ENCODE results near the gene SERINC2. TPM values are rescaled to one million over a fixed set of nuclear protein-coding genes. Genes with fewer than 3 reads are reported as not detected.
A peak's percentile ranks its signal among the peaks of the same experiment; 100 is the strongest.

Gene SERINC2
- total and polyA plus RNA-seq, 8 donors, result 12.3 to 114 (median 66.0) TPM

DNA sequence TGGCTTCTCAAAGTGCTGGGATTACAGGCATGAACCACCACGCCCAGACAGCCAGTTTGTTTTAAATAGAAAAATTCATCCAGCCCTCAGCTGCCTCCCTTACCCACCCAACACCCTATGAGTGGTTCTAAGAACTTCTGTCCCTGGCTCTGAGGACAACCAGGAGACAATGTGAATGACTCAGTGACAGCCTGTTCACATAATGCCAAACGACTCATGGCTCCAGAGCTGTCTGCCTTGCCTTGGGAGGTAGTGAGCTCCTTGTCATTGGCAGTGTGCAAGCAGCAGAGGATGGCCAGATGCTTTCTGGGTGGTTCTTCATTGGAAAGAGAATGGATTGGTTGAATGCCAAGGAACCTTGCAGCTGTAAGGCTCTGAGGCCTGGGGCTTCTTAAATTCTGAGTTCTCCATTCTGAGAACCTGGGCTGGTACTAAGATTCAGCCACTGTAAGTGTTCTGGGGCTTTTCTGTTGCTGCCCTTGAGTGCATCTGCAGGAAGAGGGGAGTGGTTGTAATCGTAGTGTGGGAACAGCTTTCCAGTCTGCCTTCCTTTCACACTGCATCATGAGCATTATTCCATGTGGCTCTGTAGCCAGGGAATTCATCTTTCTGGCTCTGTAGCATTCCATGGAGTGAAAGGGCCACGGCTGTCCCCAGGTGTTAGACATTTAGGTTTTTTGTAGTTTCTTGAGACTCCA, 5.8 kb downstream of the SERINC2 start:
- peaks cover 0 to 5% (median 0%) of the 10 kb centered on the region in 3 donors for H3K27me3 ChIP-seq
- no peaks in the 10 kb centered on the region for H3K9me3 ChIP-seq
- no peak for DNase-seq
- H3K27ac ChIP-seq, result no peak overlapping the region
- TF ChIP-seq, protein P1, sequence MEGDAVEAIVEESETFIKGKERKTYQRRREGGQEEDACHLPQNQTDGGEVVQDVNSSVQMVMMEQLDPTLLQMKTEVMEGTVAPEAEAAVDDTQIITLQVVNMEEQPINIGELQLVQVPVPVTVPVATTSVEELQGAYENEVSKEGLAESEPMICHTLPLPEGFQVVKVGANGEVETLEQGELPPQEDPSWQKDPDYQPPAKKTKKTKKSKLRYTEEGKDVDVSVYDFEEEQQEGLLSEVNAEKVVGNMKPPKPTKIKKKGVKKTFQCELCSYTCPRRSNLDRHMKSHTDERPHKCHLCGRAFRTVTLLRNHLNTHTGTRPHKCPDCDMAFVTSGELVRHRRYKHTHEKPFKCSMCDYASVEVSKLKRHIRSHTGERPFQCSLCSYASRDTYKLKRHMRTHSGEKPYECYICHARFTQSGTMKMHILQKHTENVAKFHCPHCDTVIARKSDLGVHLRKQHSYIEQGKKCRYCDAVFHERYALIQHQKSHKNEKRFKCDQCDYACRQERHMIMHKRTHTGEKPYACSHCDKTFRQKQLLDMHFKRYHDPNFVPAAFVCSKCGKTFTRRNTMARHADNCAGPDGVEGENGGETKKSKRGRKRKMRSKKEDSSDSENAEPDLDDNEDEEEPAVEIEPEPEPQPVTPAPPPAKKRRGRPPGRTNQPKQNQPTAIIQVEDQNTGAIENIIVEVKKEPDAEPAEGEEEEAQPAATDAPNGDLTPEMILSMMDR (IDR thresholded peaks at IDR 0.05), result no peak
- TF ChIP-seq POLR2AphosphoS5 (IDR thresholded peaks at IDR 0.05) (no peak), EP300 (IDR thresholded peaks at IDR 0.05) (no peak), POLR2A (IDR thresholded peaks at IDR 0.05) (no peak)
- H3K4me1 ChIP-seq, result peaks cover 4 to 58% (median 29%) of the 10 kb centered on the region in 4 donors
- no peak overlapping the region for H3K4me3 ChIP-seq
- WGBS, 5 donors, result 65 to 75% (median 69%) methylated on average over 4 of the region's 4 CpGs
- intact Hi-C loops (cut with DNase I; ENCODE audit: low total_unique reads), result no loop called here
- H3K36me3 ChIP-seq, result no peaks in the 10 kb centered on the region

DNA sequence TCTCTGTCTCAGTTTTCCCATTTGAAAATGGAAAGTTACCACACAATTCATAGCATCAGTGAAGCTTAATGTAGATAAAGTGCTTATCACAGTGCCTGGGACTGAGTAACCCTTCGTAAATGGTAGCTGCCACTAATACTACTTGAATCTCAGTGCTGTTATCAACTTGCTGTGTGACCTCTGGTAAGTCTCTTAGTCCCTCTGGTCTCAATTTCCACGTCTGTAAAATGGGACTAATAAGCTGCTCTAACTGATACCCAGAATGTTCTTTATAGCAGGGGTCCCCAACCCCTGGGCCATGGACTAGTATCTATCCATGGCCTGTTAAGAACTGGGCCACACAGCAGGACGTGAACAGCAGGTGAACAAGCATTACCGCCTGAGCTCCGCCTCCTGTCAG, 7.7 kb downstream of the SERINC2 start:
- Histone ChIP-seq H3K9me3 (no peaks in the 10 kb centered on the region), H3K36me3 (peaks cover 0 to 4% (median 0%) of the 10 kb centered on the region in 4 donors), H3K27me3 (peaks cover 0 to 6% (median 0%) of the 10 kb centered on the region in 3 donors), H3K27ac (no peak overlapping the region), H3K4me1 (peaks cover 4 to 47% (median 16%) of the 10 kb centered on the region in 4 donors), H3K4me3 (no peak overlapping the region)
- TF ChIP-seq EP300 (IDR thresholded peaks at IDR 0.05) (no peak), POLR2AphosphoS5 (IDR thresholded peaks at IDR 0.05) (no peak), POLR2A (IDR thresholded peaks at IDR 0.05) (no peak)
- TF ChIP-seq, protein P1 (IDR thresholded peaks at IDR 0.05), result no peak
- 56 to 76% (median 70%) methylated on average over 5 of the region's 5 CpGs for WGBS, 5 donors
- intact Hi-C loops (cut with DNase I; ENCODE audit: low total_unique reads), result loop anchor here (10.0 kb wide), 1 partner anchor 236 kb away; no protein-coding TSS in a partner anchor
- no peak for DNase-seq

DNA sequence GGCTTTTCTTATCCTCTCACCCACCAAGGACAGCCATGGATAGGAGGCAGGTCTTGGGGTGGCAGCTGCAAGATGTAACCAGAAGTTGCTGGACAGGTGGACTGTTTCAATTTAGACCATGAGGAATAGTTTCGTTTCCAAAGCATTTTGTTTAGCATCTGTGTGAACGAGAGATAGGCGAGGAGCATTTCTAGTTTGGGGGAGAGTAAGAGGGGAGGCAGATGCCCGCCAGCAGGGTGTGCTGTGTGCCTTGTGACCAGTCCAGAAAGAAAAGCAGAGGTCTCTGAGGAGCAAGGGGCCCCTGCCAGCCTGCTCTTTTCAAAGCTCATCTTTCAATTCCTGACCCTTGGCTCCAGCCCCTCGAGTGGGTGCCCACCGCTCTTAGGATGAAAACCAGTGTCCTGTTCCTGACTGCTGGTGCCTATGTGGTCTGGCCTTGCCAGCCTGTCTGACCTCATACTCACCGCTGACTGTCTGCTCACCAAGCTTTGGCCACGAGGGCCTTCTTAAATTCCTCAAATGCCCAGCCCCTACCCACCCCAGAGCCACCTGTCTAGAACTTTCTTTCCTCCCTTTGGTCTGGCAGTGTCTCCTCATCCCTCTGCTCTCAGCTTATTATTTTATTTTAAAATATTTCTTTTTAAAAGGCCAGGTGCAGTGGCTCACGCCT, 8.5 kb downstream of the SERINC2 start:
- TF ChIP-seq POLR2A (IDR thresholded peaks at IDR 0.05), result no peak
- TF ChIP-seq EP300 (IDR thresholded peaks at IDR 0.05), result no peak
- no peak for TF ChIP-seq POLR2AphosphoS5 (IDR thresholded peaks at IDR 0.05)
- TF ChIP-seq, protein P1 (IDR thresholded peaks at IDR 0.05), result no peak
- WGBS, 5 donors, result 55 to 70% (median 62%) methylated on average over 9 of the region's 9 CpGs
- Histone ChIP-seq H3K4me1 (peaks cover 0 to 44% (median 9%) of the 10 kb centered on the region in 4 donors), H3K27ac (peak overlapping the region in 2 of 5 donors; percentile 47 to 61), H3K27me3 (peaks cover 0 to 6% (median 0%) of the 10 kb centered on the region in 3 donors), H3K36me3 (peaks cover 0 to 5% (median 2%) of the 10 kb centered on the region in 4 donors), H3K9me3 (no peaks in the 10 kb centered on the region), H3K4me3 (no peak overlapping the region)
- peak in 1 of 2 donors; percentile 60 for DNase-seq
- intact Hi-C loops (cut with DNase I; ENCODE audit: low total_unique reads), result loop anchor here (10.0 kb wide), 1 partner anchor 237 kb away; no protein-coding TSS in a partner anchor

DNA sequence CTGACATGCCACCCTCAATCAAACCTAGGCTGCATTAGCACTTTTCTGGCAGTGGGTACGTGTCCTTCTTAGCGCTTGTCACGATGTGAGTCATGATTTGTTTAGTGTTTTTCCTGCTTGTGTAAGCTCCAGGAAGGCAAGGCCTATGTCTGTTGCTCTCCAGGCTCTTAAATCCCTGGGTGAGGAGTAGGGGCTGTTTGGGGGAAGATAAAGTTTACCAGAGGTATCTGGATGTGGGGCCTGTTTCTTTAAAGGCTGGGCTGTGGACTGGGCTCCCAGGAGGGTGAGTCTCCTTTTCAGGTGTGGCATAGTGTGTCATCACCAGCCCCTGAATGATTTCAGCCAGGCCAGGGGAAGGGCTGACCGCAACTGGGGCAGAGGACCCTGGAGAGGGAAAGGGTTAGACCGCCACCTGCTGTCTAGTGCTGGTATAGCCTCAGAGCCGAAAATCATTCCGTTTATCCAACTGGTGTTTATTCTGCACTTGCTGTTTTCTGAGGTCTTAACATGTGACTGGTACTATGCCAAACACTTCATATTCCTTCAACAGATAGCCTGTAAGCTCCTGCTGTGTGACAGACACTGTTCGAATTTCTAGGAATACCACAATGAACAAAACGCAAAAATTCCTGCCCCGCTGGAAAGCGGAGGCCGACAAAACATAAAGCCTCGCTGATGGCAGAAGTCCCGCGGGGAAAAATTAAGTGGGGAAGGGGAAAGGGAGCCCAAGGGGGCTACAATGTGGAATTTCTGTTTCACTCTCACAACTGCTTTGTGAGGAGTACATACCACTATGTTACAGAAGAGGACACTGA, 9.7 kb downstream of the SERINC2 start:
- peak overlapping the region in 4 of 5 donors; percentile 36 to 61 (median 44) for H3K27ac ChIP-seq
- DNase-seq, result peak; percentile 80 to 92
- peaks cover 0 to 6% (median 0%) of the 10 kb centered on the region in 3 donors for H3K27me3 ChIP-seq
- peaks cover 0 to 36% (median 7%) of the 10 kb centered on the region in 4 donors for H3K4me1 ChIP-seq
- intact Hi-C loops (cut with DNase I; ENCODE audit: low total_unique reads), result loop anchor here (10.0 kb wide), 1 partner anchor 238 kb away; no protein-coding TSS in a partner anchor
- H3K4me3 ChIP-seq, result no peak overlapping the region
- H3K36me3 ChIP-seq, result peaks cover 0 to 8% (median 4%) of the 10 kb centered on the region in 4 donors
- no peaks in the 10 kb centered on the region for H3K9me3 ChIP-seq
- 35 to 44% (median 38%) methylated on average over 15 of the region's 15 CpGs for whole genome bisulfite sequencing, 5 donors
- TF ChIP-seq POLR2AphosphoS5 (IDR thresholded peaks at IDR 0.05), result peak in 1 of 3 donors; percentile 53
- no peak for TF ChIP-seq POLR2A (IDR thresholded peaks at IDR 0.05)
- TF ChIP-seq, protein P1 (IDR thresholded peaks at IDR 0.05), result peak in 5 of 7 experiments; percentile 74 to 97 (median 93)
- no peak for TF ChIP-seq EP300 (IDR thresholded peaks at IDR 0.05)
